HPDE6-E6E7 (cell line): Measurements from ENCODE around the gene PAX2.

ENCODE experiments used
- DNase-seq: peaks from one replicate; pipeline ENCODE4 v3.0.0; 2011; ENCODE audit warnings: missing footprints; ENCODE audit errors: extremely low spot score

The PAX2 gene

DNA sequence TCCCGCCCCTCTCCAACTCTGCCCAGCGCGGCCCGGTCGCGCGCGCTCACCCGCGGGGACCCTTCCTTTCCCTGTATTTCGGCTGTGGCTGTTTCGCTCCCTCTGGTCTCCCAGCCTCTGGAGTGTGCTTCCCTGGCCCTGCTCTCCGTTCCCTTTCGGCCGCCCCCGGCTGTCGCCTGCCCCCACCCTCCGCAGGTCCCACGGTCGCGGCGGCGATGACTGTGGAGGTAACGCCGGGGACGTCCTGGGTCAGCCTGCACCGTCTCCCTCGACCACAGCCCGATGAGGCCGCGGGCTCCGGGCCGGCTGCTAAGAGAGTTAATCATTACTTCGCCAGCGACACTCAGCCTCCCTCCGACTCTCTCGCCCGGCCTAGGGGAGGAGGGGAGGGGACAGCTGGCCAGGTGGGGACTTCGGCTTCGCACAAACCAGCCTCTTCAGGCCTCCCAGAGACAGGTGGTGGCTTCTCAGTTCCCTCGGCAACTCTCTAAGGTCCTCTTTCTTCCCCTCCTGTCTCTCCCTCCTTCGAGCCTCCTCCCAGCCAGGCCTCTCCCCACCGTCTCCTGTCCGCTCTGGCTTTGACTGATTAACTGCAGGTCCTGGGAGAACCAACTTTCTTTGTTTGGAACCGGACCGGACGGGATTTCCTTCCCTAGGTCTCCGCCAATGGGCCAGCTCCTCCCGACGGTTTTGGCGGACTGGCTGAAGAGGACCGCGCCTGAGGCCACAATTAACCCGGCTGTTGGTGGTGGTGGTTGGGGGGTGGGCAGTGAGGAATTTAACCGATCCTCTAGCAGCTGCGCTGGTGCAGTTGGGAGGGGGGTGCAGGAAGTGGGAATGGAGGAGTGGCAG lies 5.6 kb upstream of the PAX2 start:
- DNase-seq = no peak

DNA sequence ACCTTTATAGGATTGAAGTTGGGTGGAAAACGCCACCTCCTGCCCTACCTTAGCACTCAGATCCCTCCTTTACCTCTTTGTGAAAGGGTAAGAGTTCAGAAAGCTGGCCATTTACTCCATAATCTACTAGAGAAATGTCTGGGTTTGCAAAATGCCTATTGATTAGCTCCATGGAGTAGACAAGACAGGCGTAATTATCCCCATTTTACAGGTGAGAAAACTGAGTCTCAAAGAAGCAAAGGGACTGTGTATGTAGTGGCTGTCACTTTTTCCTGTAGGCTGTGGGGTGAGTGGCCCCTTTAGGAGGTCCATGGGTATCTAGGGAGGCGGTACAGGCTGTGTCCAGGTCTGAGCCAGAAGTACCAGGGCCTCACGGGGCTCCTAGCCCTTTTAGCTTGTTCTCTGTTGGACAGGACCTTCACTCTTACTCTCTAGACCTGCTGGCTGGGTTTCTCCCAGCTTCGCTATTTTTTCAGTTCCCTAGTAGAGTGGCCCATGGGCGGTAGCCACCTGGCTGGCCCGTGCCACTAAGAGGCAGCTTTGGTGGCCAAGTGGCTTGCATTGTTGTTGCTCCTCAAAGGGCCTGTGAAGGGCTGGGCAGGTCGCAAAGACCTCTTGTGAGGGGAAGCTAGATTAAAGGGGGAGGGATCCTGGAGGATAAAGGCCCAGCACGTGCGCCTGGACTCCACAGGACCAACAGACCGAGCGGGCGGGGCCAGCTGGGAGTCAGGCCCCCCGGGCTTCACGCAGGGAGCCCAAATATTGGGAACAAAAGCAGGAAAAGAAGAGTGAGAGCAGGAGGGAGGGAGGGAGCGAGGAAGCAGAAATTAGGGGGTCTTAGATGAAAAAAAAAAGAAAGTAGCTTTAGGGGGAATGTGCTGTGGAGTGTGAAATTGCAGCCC lies 4.7 kb upstream of the PAX2 start:
- DNase-seq = no peak

DNA sequence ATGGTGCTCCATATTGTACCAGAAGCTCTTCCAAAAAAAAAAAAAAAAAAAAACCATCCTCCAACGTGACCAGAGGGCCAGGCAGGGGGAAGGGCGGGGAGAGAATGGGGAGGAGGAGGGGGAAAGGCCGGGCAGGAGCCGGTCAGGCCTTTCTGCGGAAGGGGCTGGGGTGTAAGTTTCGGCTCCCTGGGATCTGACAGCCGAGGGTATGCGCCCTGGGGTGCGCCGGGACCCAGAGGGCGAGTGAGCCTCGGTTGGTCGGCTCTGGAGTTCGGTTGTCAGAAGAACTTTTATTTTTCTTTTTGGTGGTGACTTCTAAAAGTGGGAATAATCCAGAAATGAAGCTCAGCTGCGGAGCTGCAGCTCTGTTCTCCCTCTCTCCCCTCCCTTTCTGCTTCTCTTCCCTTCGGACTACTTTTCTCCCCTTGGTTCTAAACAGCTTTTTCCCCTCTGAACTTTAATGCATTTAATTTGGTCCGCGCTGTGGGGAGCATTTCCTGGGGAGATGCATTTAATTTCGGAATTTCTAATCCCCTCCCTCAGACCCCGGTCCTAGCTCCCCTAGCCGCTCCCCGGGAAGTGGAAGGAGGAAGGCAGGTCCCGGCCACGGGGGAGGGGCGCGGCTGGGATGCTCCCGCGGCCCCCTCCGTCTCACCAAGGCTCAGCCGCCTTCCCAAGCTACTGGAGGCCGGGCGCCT lies 3.9 kb upstream of the PAX2 start:
- DNase-seq = no peak

DNA sequence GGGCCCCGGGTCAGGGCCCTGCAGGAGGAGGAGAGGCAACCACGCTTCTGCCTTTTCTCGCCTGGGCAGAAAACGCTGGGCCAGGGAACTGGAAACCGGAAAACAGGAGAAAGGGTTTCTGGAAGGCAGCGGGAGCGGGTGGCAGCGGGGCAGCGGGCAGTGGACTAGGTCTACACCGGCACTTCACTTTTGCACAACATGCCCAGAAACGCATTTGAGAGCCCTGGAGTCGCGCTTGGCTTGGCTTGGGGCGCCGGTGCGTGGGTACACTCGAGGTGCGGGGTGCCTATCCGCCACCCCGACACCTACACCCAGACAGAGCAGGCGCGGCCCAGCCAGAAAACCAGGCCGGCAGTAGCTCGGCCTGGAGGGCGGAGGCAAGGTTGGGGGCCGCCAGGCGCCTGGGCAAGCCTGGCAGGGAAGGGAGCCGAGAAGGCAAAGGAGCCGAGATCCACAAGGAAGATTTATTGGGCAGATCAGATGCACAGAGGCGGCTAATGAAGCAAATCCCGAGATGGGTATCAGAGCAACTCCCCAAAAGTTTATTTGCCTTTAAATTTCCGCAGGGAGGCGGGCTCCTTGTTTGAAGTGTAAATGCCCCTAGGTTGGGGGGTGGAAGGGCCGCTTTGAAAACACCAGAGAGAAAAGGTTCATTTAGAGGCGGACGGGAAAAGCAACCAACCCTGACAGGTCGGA lies 3.2 kb upstream of the PAX2 start:
- DNase-seq = no peak

DNA sequence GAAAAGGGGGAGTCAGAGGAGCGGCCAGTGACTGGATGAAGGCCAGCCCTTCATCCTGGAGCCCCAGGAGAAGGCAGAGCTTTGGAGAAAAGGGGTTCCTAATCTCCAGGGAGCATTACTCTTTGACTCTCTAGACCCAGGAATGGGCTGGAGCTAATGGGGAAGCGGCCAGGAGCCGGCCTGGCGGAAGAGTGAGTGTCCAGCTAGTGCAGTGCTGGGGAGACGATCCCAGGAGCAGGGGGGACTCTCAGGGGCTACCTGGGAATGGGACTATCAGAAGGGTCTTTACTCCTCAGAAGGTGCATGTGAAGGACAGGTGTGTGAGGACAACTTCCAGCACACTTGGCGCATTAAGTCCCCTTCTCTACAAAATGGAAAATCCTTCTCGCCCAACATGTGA lies 2.4 kb upstream of the PAX2 start:
- DNase-seq = no peak

DNA sequence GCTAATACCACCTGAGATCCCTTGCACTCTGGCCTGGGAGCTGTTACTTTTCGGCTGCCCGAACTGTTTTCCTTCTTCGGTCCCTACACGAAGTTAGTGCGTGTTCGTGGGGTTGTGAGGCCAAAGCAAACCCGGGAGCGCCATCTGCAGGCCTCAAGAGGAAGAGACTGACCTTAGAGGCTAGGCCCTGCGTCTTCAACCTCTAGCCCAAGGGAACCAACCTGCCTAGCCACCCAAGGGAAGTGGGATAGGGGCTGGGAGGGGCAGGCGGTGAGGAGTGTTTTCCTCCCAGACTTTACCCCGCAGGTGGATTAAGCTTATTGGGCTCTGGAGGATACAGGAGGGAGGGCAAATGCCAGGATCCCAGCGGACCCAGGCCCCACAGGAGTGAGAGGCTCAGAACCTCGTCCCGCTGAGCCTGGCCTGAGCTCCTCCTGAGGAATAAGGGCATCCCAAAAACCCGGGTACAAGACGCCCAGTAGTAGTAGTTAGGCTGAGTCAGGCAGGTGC lies 1.7 kb upstream of the PAX2 start:
- no peak for DNase-seq

DNA sequence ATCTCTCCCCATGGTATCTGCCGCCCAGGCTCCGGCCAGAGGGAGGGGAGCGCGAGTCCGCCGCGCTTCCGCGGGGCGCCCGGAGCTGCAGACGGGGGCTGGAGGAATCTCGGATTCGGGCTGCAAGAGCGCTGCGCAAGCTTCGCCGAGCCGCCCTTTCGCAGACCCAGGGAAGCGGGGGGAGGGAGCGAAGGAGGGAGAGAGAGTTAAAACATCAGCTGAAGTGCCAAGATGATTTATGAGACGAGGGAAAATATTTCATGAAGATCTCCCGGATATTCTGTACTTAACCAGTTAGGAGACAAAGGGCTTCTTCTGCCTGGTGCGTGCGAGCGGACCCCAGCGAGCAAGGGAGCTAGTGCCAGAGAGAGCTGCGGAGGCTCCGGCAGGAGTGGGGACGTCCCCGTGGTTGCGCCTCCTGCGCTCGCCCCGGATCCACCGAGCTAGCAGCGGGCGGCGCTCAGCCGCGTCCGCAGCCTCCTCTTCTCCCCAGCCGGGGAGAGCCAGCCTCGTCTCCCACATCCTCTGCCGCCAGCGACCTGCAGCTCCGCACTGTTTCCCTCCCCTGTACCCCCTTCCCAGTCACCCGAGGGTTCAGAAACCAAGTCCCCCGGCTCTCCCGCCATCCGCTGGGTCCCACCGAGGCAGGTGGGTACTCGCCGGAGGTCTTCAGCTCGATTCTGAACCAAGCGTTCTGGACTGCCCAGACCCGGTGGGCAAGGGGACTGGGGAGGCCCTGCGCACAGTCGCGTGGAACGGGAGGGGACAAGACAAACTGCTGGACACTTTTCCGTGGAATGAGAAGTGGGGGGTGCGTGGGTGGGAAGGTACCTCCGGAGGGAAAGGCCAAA lies 1.0 kb upstream of the PAX2 start:
- no peak for DNase-seq

DNA sequence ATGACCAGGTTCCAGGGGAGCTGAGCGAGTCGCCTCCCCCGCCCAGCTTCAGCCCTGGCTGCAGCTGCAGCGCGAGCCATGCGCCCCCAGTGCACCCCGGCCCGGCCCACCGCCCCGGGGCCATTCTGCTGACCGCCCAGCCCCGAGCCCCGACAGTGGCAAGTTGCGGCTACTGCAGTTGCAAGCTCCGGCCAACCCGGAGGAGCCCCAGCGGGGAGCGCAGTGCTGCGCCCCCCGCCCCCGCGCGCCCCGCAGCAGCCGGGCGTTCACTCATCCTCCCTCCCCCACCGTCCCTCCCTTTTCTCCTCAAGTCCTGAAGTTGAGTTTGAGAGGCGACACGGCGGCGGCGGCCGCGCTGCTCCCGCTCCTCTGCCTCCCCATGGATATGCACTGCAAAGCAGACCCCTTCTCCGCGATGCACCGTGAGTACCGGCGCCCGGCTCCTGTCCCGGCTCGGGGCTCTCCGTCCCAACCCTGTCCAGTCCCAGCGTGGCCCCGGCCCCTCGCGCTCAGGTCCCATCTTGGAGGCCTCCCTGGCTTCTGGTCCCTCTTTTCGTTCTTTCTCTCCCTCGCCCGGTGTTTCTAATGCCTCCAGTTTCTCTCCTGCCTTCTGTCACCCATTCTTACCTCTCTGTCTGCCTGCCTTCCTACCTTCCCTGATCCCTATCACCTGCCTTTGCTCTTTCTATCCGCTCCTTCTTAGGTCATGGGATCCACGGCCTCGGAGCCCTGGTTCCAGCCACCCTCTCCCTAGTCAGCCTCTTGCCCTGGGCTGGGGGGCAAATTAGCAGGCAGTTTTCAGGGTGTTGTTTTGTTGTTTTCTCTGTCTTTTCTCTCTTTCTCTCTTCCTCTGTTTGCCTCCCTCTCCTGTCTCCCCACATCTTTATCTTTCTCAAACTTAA lies 751 bp downstream of the PAX2 start:
- no peak for DNase-seq

DNA sequence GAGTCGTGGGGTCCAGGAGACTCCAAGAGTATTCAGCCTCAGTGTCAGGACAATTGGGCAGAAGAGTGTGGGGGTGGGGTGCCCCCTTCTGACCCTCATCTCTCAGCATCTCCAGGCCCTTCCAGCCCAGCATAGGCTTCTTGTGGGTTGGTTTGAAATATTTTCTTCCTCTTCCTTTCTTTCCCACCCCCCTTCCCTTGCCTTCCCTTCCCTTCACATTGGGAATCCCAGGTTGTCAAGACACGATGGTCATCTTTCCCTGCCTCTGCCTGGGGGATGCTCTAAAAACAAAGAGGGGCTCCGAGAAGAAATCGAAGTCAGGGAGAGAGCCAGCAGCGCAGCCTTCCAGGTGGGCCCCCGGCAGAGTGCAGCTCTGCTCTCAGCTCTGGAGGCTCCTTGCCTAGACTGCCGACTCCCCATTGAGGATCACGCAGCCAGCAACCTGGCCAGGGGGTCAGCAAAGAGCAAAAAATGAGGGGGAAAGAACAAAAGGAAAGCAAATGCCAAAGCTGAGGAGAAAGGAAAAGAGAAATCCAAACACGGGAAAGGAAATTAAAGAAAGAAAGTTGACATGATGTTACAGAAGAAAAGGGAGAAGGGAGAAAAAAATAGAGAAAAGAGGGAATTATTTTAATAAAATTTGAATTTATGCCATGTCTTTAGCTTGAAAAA lies 1.5 kb downstream of the PAX2 start:
- no peak for DNase-seq

DNA sequence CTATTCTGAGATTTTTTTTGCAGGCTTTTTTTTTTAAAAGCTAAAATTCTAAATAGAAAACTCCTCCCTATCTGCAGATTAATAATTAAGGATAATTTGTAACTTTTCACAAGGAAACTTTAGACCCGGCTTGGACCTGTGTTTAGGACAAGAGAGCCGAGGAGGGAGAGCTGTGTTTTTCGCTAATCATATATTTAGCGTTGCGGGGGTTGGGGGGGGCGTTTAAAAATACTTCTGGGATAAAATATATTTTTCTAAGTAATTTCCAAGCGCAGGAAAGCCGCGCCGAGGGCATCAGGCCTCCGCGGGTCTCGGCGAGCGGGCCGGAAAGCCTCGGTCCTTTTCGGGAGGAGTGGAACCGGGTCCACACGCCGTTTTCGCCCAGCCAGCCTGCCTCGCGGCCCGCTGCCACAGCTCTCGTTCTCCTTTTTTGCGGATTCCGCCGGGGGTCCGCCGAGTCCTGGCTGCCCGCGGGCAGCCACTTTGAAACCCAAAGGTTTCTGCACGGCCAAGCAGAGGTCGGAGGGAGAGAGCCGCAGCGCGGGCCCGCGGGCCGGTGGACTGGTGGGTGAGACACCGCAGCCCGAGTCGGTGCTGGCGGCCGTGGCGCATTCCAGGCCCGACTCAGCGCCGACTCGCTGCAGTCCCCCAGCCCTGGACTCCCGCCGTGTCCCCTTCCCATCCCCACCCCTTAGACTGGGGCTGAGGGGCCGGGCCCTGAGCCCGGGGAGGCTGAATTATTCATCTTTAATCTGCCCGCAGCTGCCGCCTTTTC lies 2.3 kb downstream of the PAX2 start:
- DNase-seq = no peak

DNA sequence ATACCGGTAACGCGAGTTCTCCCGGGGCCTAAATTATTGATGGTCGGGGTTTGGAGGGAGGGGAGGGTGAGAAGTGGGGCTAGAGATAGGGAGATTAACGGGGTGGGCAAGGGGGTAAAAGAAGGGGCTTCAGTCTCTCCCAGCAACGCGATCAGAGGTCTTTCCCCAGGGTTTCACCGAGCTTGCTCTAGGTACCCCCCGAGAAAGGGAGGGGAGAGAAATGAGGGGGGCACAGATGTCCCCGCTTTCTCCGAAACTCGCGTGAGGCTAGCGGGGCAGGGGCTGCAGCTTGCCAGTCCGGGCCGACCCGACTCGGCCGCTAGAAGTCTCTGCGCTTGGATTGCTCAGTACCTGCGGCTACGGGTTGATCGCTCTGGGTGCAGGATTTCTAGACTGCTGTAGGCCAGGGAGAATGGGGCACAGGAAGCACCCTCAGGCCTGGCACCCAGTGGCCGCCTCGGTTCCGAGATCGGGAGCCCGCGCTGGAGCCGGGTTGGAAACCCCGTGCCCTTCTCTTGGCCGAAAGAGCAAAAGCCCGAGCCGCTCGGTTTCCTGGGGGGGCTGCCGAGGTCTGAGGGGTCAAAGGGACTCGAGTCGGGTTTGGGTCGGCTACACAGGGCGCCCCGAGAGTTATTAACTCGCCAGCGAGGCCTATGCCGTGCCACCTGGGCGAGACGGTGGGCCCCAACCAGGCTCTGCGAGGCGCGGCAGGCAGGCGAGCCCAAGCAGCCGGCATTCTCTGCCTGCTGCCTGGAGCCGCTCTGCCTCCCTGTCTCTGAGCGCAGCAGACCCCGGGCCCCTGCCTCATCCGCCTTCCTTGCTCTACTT lies 3.1 kb downstream of the PAX2 start:
- no peak for DNase-seq

DNA sequence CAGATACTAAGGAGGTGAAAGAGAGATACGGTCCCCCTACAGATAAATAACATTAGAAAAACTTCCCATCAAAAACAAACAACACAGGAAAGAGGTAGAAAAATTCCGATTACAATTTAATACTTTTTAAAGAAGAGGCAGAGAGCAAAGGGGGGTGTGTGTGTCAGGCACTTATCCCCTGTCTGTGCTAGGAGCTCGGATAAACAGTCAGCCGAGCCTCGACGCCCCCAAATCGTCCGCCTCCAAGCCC lies 3.6 kb downstream of the PAX2 start:
- DNase-seq = no peak

DNA sequence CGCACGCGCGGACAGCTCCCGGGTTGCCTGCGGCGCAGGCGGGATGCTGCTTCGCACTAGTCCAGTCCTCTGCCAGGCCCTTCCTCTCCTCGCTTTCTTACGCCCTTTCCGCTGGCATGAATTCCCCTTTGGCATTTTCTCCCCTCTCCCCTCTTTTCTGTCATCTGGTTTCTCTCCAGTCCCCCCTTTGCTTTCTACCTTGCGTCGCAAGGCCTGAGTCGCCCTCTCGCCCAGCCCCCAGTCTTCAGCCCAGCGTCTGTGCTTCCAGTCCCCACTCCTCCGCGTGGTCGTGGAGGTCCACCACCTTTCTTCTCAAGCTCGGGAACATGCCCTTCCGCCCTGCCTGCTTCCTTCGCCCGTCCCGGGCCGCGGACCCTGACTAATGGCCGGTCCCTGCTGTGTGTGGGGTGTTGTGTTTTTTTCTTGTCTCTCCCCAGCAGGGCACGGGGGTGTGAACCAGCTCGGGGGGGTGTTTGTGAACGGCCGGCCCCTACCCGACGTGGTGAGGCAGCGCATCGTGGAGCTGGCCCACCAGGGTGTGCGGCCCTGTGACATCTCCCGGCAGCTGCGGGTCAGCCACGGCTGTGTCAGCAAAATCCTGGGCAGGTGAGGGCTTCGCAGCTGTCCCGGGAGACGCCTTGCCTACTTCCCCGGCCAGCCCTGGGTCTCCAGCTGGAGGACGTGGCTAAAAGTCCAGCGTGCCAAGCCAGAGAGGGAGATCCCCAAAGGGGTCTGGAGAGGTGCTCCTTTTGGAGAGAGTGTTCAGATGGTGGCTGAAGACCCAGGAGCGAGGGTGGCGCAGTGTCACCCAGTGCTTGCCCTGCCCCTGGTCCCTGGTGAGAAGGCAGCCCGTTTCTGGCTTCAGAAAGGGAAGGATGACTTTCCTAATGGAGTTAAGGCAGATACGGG lies 4.2 kb downstream of the PAX2 start:
- DNase-seq = no peak

DNA sequence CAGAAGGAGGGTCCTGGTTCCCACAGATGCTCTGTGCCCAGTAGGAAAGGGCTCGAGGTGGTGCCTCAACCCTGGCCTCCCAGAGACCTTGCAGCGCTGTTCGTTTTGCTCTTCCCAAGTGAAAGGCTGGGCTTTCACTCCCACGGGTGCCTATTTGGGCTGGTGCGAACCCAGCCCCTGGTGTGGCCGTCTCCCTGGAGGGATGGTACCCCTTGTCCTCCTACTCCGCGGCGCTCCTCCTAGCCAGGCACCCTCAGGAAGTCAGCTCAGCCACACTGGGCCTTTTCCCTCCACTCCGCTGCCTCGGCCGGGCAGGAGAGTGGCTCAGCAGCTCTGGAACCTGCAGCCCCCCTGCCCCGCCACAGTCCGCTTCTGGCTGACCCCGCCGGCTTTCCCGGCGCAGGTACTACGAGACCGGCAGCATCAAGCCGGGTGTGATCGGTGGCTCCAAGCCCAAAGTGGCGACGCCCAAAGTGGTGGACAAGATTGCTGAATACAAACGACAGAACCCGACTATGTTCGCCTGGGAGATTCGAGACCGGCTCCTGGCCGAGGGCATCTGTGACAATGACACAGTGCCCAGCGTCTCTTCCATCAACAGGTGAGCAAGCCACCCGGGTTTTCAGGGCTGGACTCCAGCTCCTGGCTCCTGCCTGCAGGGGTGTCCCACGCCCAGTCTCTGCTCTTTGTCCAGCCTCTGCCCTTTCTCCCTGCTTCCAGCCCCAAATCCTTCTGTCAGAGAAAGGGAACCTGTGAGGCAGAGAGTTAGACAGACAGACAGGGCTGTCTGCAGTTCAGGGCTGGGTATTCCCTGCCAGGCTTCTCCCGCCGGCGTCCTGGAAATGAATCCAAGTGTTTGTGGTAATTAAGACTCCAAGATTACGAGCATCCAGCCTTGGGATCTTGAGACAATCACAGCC lies 5.2 kb downstream of the PAX2 start:
- no peak for DNase-seq

DNA sequence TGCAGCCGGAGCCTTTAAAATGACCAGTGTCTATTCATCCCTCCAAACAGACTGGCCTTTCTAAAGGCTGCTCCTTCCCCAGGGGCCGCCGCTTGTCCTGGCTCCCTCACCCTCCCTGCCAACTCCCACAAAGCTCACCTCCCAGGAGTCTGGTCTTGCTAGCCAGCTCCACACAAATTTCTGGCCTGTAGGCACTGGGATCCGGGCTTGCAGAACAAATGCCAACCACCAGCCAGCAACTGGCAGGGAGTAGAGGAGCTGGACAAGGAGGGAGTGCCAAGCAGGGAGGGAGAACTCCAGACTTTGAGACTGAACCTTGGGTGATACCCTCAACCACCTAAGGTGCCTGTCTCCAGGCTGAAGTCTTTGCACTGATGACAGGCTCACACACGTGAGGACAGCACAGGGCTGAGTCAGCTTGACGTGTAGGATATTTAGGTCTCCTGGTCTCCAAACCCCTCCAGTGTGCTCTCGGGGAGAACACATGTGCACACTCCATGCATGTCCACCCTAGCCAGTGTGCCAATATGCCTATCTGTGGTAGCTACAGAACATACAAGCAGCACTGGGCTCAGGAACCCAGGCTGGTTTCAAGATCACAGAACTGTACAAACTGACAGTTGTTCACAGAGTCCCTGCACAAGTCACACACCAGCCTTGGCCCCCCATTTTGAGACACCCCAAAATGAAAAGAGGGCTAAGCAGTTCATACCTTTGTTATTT lies 6.0 kb downstream of the PAX2 start:
- no peak for DNase-seq
